Measurements from ENCODE around the gene HSF5. TPM values are rescaled to one million over a fixed set of nuclear protein-coding genes. Genes with fewer than 3 reads are reported as not detected.

The HSF5 gene
- total and polyA plus RNA-seq, 2 donors (not counting 1 experiment from before 2014, with no cell fraction given): 2.2 to 5.1 TPM

- no peaks in the 10 kb centered on the region for H3K79me2 ChIP-seq (ENCODE audit: control insufficient read depth, insufficient read depth, low read length)
- TF ChIP-seq EZH2 (IDR thresholded peaks at IDR 0.05; ENCODE audit: borderline replicate concordance, insufficient read depth, low read depth, low read length, poor library complexity, severe bottlenecking): no peak
- TF ChIP-seq, protein P1, sequence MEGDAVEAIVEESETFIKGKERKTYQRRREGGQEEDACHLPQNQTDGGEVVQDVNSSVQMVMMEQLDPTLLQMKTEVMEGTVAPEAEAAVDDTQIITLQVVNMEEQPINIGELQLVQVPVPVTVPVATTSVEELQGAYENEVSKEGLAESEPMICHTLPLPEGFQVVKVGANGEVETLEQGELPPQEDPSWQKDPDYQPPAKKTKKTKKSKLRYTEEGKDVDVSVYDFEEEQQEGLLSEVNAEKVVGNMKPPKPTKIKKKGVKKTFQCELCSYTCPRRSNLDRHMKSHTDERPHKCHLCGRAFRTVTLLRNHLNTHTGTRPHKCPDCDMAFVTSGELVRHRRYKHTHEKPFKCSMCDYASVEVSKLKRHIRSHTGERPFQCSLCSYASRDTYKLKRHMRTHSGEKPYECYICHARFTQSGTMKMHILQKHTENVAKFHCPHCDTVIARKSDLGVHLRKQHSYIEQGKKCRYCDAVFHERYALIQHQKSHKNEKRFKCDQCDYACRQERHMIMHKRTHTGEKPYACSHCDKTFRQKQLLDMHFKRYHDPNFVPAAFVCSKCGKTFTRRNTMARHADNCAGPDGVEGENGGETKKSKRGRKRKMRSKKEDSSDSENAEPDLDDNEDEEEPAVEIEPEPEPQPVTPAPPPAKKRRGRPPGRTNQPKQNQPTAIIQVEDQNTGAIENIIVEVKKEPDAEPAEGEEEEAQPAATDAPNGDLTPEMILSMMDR (IDR thresholded peaks at IDR 0.05): no peak
- Mint-ChIP-seq H3K4me1 (no peaks in the 10 kb centered on the region), H3K27me3 (no peaks in the 10 kb centered on the region), H3K4me3 (no peak overlapping the region), H3K27ac (no peak overlapping the region), H3K9me3 (ENCODE audit: insufficient read depth) (no peaks in the 10 kb centered on the region)
- CTCF ChIA-PET: no interaction called here
- peaks cover 1 to 16% of the 10 kb centered on the region in 2 experiments for H3K36me3 ChIP-seq (replicated peaks in 1 of 2; ENCODE audit: control extremely low read depth in 1 of 2, control insufficient read depth in 1 of 2, extremely low read depth in 1 of 2, insufficient read depth in 2 of 2, low read length in 1 of 2)
- intact Hi-C loops (cut with micrococcal nuclease): no loop called here
- no peaks in the 10 kb centered on the region for H3K9me3 ChIP-seq (ENCODE audit: control extremely low read depth in 1 of 3, control insufficient read depth in 2 of 3, insufficient read depth in 1 of 3, low read length in 2 of 3)
- H3K4me3 ChIP-seq (ENCODE audit: control extremely low read depth in 1 of 5, extremely low read depth in 1 of 5, insufficient read depth in 1 of 5, low read depth in 2 of 5, low read length in 4 of 5): no peak overlapping the region
- H2AFZ ChIP-seq (ENCODE audit: insufficient read depth, low read depth, low read length, poor library complexity, severe bottlenecking): no peak overlapping the region
- POLR2A ChIA-PET: no interaction called here
- H3K9ac ChIP-seq (ENCODE audit: low read length): no peak overlapping the region
- no peak overlapping the region for H3K4me2 ChIP-seq (replicated peaks; ENCODE audit: low read depth, low read length, poor library complexity, severe bottlenecking)
- H3K4me1 ChIP-seq (ENCODE audit: control insufficient read depth in 2 of 2, insufficient read depth in 2 of 2, low read length in 2 of 2): no peaks in the 10 kb centered on the region
- H3K27ac ChIP-seq (ENCODE audit: low read length in 2 of 2): no peak overlapping the region
- H3K27me3 ChIP-seq (replicated peaks in 1 of 4; ENCODE audit: control extremely low read depth in 1 of 4, control insufficient read depth in 3 of 4, insufficient read depth in 4 of 4, low read length in 3 of 4): no peaks in the 10 kb centered on the region
- ATAC-seq (ENCODE audit: low read depth) (no peak), DNase-seq (no peak)
- no peaks in the 10 kb centered on the region for H4K20me1 ChIP-seq (ENCODE audit: control insufficient read depth, insufficient read depth, low read length, poor library complexity, severe bottlenecking)
Measured at GRCh38 chr17:58475985-58476384, 12.2 kb downstream of the HSF5 start.

DNA sequence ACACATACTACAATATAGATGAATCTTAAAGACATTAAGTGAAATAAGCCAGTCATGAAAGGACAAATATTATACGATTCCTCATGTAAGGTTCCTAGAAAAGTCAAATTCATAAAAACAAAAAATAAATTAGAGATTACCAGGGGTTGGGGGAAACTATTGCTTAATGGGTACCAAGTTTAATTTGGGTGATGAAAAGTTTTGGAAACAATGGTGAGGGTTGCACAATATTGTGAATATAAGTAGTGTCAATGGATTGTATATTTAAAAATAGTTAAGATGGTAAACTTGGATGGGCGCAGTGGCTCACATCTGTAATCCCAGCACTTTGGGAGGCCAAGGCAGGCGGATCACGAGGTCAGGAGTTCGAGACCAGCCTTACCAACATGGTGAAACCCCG, 17.9 kb downstream of the HSF5 start:
- ATAC-seq (ENCODE audit: low read depth): no peak
- H3K79me2 ChIP-seq (ENCODE audit: control insufficient read depth, insufficient read depth, low read length): no peaks in the 10 kb centered on the region
- WGBS (ENCODE audit: insufficient coverage): 85% methylated on average over 4 of the region's 6 CpGs
- POLR2A ChIA-PET: no interaction called here
- H3K36me3 ChIP-seq (replicated peaks in 1 of 2; ENCODE audit: control extremely low read depth in 1 of 2, control insufficient read depth in 1 of 2, extremely low read depth in 1 of 2, insufficient read depth in 2 of 2, low read length in 1 of 2): no peaks in the 10 kb centered on the region
- H3K9me3 ChIP-seq (ENCODE audit: control extremely low read depth in 1 of 3, control insufficient read depth in 2 of 3, insufficient read depth in 1 of 3, low read length in 2 of 3): no peaks in the 10 kb centered on the region
- H2AFZ ChIP-seq (ENCODE audit: insufficient read depth, low read depth, low read length, poor library complexity, severe bottlenecking): no peak overlapping the region
- no peak overlapping the region for H3K9ac ChIP-seq (ENCODE audit: low read length)
- no peak overlapping the region for H3K27ac ChIP-seq (ENCODE audit: low read length in 2 of 2)
- DNase-seq: no peak
- Mint-ChIP-seq H3K4me3 (no peak overlapping the region), H3K27ac (no peak overlapping the region), H3K9me3 (ENCODE audit: insufficient read depth) (no peaks in the 10 kb centered on the region), H3K27me3 (no peaks in the 10 kb centered on the region), H3K4me1 (no peaks in the 10 kb centered on the region)
- no peaks in the 10 kb centered on the region for H4K20me1 ChIP-seq (ENCODE audit: control insufficient read depth, insufficient read depth, low read length, poor library complexity, severe bottlenecking)
- CTCF ChIA-PET: no interaction called here
- TF ChIP-seq EZH2 (IDR thresholded peaks at IDR 0.05; ENCODE audit: borderline replicate concordance, insufficient read depth, low read depth, low read length, poor library complexity, severe bottlenecking): no peak
- TF ChIP-seq, protein P1 (IDR thresholded peaks at IDR 0.05): no peak
- intact Hi-C loops (cut with micrococcal nuclease): no loop called here
- no peaks in the 10 kb centered on the region for H3K4me1 ChIP-seq (ENCODE audit: control insufficient read depth in 2 of 2, insufficient read depth in 2 of 2, low read length in 2 of 2)
- no peak overlapping the region for H3K4me3 ChIP-seq (ENCODE audit: control extremely low read depth in 1 of 5, extremely low read depth in 1 of 5, insufficient read depth in 1 of 5, low read depth in 2 of 5, low read length in 4 of 5)
- no peak overlapping the region for H3K4me2 ChIP-seq (replicated peaks; ENCODE audit: low read depth, low read length, poor library complexity, severe bottlenecking)
- no peaks in the 10 kb centered on the region for H3K27me3 ChIP-seq (replicated peaks in 1 of 4; ENCODE audit: control extremely low read depth in 1 of 4, control insufficient read depth in 3 of 4, insufficient read depth in 4 of 4, low read length in 3 of 4)
